Measurements from ENCODE around the gene SYNDIG1. TPM values are rescaled to one million over a fixed set of nuclear protein-coding genes. Genes with fewer than 3 reads are reported as not detected.

SYNDIG1 gene
- total RNA-seq, 1 experiment from 2014 or later = not detected

GRCh38 chr20:24534282-24534681 lies 64.9 kb downstream of the SYNDIG1 start:
- Histone ChIP-seq H3K27ac (ENCODE audit: low read length) (no peak overlapping the region), H3K4me3 (ENCODE audit: low read depth in 2 of 2, low read length in 2 of 2) (no peak overlapping the region), H3K27me3 (ENCODE audit: control insufficient read depth, insufficient read depth, low read length) (peaks cover 2% of the 10 kb centered on the region; the same call in 1 of the 2 replicates), H3K9me3 (ENCODE audit: control insufficient read depth, insufficient read depth, low read depth, low read length) (no peaks in the 10 kb centered on the region), H3K36me3 (ENCODE audit: control insufficient read depth, insufficient read depth, low read length) (no peaks in the 10 kb centered on the region), H3K4me1 (ENCODE audit: control insufficient read depth, insufficient read depth, low read length) (no peaks in the 10 kb centered on the region)
- ChIA-PET CTCF (no interaction called here), POLR2A (no interaction called here)
- TF ChIP-seq REST (IDR thresholded peaks at IDR 0.05; ENCODE audit: insufficient read depth in 1 of 2, low read depth in 2 of 2, low read length in 1 of 2) = no peak
- TF ChIP-seq TCF7L2 (IDR thresholded peaks at IDR 0.05; ENCODE audit: low read depth, low read length) = no peak
- no peak for TF ChIP-seq POLR2AphosphoS5 (IDR thresholded peaks at IDR 0.05; ENCODE audit: low read depth, low read length)
- no peak for TF ChIP-seq SIN3A (IDR thresholded peaks at IDR 0.05; ENCODE audit: borderline replicate concordance, insufficient read depth, low read depth, low read length)
- TF ChIP-seq CTCF (IDR thresholded peaks at IDR 0.05) = no peak
- intact Hi-C loops (cut with micrococcal nuclease; ENCODE audit: unreplicated experiment) = no loop called here
- in situ Hi-C loops (cut with HindIII; ENCODE audit: low pct_unique_long_range_greater_than_20kb, low sequenced_read_pairs) = no loop called here
- no TSS peak for BruUV-seq (replicated peaks)
- ATAC-seq (no peak), DNase-seq (ENCODE audit: low read depth, low spot score) (no peak)

- Histone ChIP-seq H3K4me1 (ENCODE audit: control insufficient read depth, insufficient read depth, low read length) (no peaks in the 10 kb centered on the region), H3K27me3 (ENCODE audit: control insufficient read depth, insufficient read depth, low read length) (peaks cover 2% of the 10 kb centered on the region; the same call in 1 of the 2 replicates), H3K4me3 (ENCODE audit: low read depth in 2 of 2, low read length in 2 of 2) (no peak overlapping the region), H3K36me3 (ENCODE audit: control insufficient read depth, insufficient read depth, low read length) (no peaks in the 10 kb centered on the region), H3K27ac (ENCODE audit: low read length) (no peak overlapping the region), H3K9me3 (ENCODE audit: control insufficient read depth, insufficient read depth, low read depth, low read length) (no peaks in the 10 kb centered on the region)
- in situ Hi-C loops (cut with HindIII; ENCODE audit: low pct_unique_long_range_greater_than_20kb, low sequenced_read_pairs) = no loop called here
- DNase-seq (ENCODE audit: low read depth, low spot score) (no peak), ATAC-seq (no peak)
- BruUV-seq (replicated peaks) = no TSS peak
- TF ChIP-seq TCF7L2 (IDR thresholded peaks at IDR 0.05; ENCODE audit: low read depth, low read length) (no peak), SIN3A (IDR thresholded peaks at IDR 0.05; ENCODE audit: borderline replicate concordance, insufficient read depth, low read depth, low read length) (no peak), CTCF (IDR thresholded peaks at IDR 0.05) (no peak), REST (IDR thresholded peaks at IDR 0.05; ENCODE audit: insufficient read depth in 1 of 2, low read depth in 2 of 2, low read length in 1 of 2) (no peak), POLR2AphosphoS5 (IDR thresholded peaks at IDR 0.05; ENCODE audit: low read depth, low read length) (no peak)
- intact Hi-C loops (cut with micrococcal nuclease; ENCODE audit: unreplicated experiment) = no loop called here
- POLR2A ChIA-PET = interaction anchor here (0.5 kb wide), 1 partner anchor 131 kb away, joined by 6 read pairs; no protein-coding TSS in a partner anchor
- CTCF ChIA-PET = no interaction called here
Measured at GRCh38 chr20:24535941-24536730, 66.7 kb downstream of the SYNDIG1 start.

All from Panc1 (cell line).